Measurements from ENCODE around the gene LORICRIN. TPM values are rescaled to one million over a fixed set of nuclear protein-coding genes. Genes with fewer than 3 reads are reported as not detected.

The LORICRIN gene
- total RNA-seq, 2 donors from 2014 or later, result not detected

- intact Hi-C loops (cut with DNase I), result no loop called here
- no peak for DNase-seq (ENCODE audit: low spot score)
Measured at GRCh38 chr1:153246825-153247224, 12.7 kb upstream of the LORICRIN start.

GRCh38 chr1:153248176-153248879, 11.2 kb upstream of the LORICRIN start:
- intact Hi-C loops (cut with DNase I), result no loop called here
- no peak for DNase-seq (ENCODE audit: low spot score)

- intact Hi-C loops (cut with DNase I), result no loop called here
- no peak for DNase-seq (ENCODE audit: low spot score)
Measured at GRCh38 chr1:153250166-153250565, 9.3 kb upstream of the LORICRIN start.

GRCh38 chr1:153251087-153251486, 8.4 kb upstream of the LORICRIN start:
- intact Hi-C loops (cut with DNase I), result no loop called here

GRCh38 chr1:153251562-153251961, 7.9 kb upstream of the LORICRIN start:
- intact Hi-C loops (cut with DNase I), result no loop called here
- no peak for DNase-seq (ENCODE audit: low spot score)

More at GRCh38 chr1:153251087-153251486, 8.4 kb upstream of the LORICRIN start:
- no peak for DNase-seq (ENCODE audit: low spot score)

GRCh38 chr1:153251988-153252387, 7.5 kb upstream of the LORICRIN start:
- intact Hi-C loops (cut with DNase I), result no loop called here
- no peak for DNase-seq (ENCODE audit: low spot score)

GRCh38 chr1:153253076-153253475, 6.4 kb upstream of the LORICRIN start:
- intact Hi-C loops (cut with DNase I), result no loop called here
- DNase-seq (ENCODE audit: low spot score), result no peak

GRCh38 chr1:153253693-153254092, 5.8 kb upstream of the LORICRIN start:
- DNase-seq (ENCODE audit: low spot score), result no peak
- intact Hi-C loops (cut with DNase I), result no loop called here

GRCh38 chr1:153260585-153261280, 1.2 kb downstream of the LORICRIN start:
- intact Hi-C loops (cut with DNase I), result no loop called here
- DNase-seq (ENCODE audit: low spot score), result no peak

GRCh38 chr1:153261281-153262069, 2.0 kb downstream of the LORICRIN start:
- DNase-seq (ENCODE audit: low spot score), result peak; percentile 83

GRCh38 chr1:153262070-153262366, 2.5 kb downstream of the LORICRIN start:
- intact Hi-C loops (cut with DNase I), result no loop called here
- DNase-seq (ENCODE audit: low spot score), result no peak

More at GRCh38 chr1:153261281-153262069, 2.0 kb downstream of the LORICRIN start:
- intact Hi-C loops (cut with DNase I), result no loop called here

- DNase-seq (ENCODE audit: low spot score), result no peak
- intact Hi-C loops (cut with DNase I), result no loop called here
Measured at GRCh38 chr1:153262462-153263157, 3.1 kb downstream of the LORICRIN start.

GRCh38 chr1:153265457-153265856, 6.0 kb downstream of the LORICRIN start:
- DNase-seq (ENCODE audit: low spot score), result no peak
- intact Hi-C loops (cut with DNase I), result no loop called here

GRCh38 chr1:153271711-153272110, 12.2 kb downstream of the LORICRIN start:
- intact Hi-C loops (cut with DNase I), result no loop called here
- no peak for DNase-seq (ENCODE audit: low spot score)

GRCh38 chr1:153272186-153272585, 12.7 kb downstream of the LORICRIN start:
- no peak for DNase-seq (ENCODE audit: low spot score)
- intact Hi-C loops (cut with DNase I), result no loop called here

- DNase-seq (ENCODE audit: low spot score), result no peak
- intact Hi-C loops (cut with DNase I), result no loop called here
Measured at GRCh38 chr1:153277852-153278251, 18.4 kb downstream of the LORICRIN start.

- intact Hi-C loops (cut with DNase I), result no loop called here
- DNase-seq (ENCODE audit: low spot score), result no peak
Measured at GRCh38 chr1:153288634-153289275, 29.3 kb downstream of the LORICRIN start.

- intact Hi-C loops (cut with DNase I), result no loop called here
- DNase-seq (ENCODE audit: low spot score), result no peak
Measured at GRCh38 chr1:153291514-153291913, 32.0 kb downstream of the LORICRIN start.

GRCh38 chr1:153292185-153292584, 32.7 kb downstream of the LORICRIN start:
- intact Hi-C loops (cut with DNase I), result no loop called here

More at GRCh38 chr1:153292185-153292584, 32.7 kb downstream of the LORICRIN start:
- no peak for DNase-seq (ENCODE audit: low spot score)

All from posterior vena cava (tissue), 2 donors.